Measurements from ENCODE around the gene DCST2.

DNA sequence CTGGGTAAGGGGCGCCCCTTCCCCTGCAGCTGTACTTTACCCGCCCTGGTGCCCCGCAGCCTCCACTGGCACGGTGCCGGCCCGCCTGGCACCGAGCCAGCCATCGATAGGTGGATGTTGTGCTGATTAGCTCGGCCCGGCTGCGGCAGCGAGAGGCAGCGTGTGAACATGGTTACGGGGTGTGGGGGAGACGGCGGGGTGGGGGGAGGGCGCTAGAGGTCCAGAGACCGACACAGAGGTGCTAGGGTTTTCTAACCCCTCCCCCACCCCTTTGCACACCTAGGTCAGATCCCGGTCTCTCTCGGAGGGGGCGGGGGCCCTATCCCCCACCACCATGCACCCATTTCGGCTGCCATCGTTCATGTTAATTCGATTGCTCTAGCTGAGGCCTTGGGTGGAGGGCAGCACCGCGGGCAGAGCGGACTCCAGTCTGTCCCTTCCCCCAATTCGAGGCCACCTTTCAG is 36.6 kb upstream of the DCST2 start:
- TF ChIP-seq, protein P1, sequence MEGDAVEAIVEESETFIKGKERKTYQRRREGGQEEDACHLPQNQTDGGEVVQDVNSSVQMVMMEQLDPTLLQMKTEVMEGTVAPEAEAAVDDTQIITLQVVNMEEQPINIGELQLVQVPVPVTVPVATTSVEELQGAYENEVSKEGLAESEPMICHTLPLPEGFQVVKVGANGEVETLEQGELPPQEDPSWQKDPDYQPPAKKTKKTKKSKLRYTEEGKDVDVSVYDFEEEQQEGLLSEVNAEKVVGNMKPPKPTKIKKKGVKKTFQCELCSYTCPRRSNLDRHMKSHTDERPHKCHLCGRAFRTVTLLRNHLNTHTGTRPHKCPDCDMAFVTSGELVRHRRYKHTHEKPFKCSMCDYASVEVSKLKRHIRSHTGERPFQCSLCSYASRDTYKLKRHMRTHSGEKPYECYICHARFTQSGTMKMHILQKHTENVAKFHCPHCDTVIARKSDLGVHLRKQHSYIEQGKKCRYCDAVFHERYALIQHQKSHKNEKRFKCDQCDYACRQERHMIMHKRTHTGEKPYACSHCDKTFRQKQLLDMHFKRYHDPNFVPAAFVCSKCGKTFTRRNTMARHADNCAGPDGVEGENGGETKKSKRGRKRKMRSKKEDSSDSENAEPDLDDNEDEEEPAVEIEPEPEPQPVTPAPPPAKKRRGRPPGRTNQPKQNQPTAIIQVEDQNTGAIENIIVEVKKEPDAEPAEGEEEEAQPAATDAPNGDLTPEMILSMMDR (IDR thresholded peaks at IDR 0.05; ENCODE audit: low read depth, low read length), result no peak
- TF ChIP-seq EZH2phosphoT487 (IDR thresholded peaks at IDR 0.05; ENCODE audit: low read depth), result no peak
